Measurements from ENCODE around the gene GNB5. TPM values are rescaled to one million over a fixed set of nuclear protein-coding genes. Genes with fewer than 3 reads are reported as not detected.

GNB5 gene
- total RNA-seq, 1 experiment from 2014 or later: 29.8 TPM

DNA sequence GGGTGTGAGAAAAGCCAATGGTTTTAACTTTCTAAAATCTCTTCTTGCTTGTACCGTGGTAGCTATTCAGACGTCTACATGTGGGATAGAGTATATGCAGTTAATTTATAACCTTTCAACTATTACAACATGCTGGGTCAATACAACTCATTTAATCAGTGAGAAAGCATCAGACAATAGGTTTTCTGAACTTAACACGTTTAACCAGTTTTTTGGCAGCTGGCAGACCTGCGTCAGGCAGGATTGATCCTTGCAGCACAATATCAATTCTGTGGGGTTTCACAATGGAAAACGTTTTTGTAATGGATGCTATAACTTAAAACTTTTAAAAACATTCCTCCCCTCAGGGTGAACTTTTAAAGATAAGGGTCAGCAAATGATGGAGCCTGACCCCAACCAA, 6.5 kb downstream of the GNB5 start:
- H2BK15ac ChIP-seq (ENCODE audit: low read depth, low read length): no peak overlapping the region
- H2AK5ac ChIP-seq (ENCODE audit: insufficient read length, low read length): no peak overlapping the region
- no peaks in the 10 kb centered on the region for H3K9me3 Mint-ChIP-seq
- no peak overlapping the region for H3K23ac ChIP-seq (ENCODE audit: insufficient read length, low read depth, low read length)
- no peak overlapping the region for H3K18ac ChIP-seq (ENCODE audit: insufficient read length, low read depth, low read length)
- no peaks in the 10 kb centered on the region for H4K20me1 ChIP-seq (ENCODE audit: control insufficient read depth, insufficient read depth, insufficient read length)
- H3K4me2 ChIP-seq (ENCODE audit: insufficient read depth, insufficient read length, low read length): no peak overlapping the region
- H2BK5ac ChIP-seq (ENCODE audit: insufficient read length, low read length): no peak overlapping the region
- no peak overlapping the region for H4K8ac ChIP-seq (replicated peaks; ENCODE audit: insufficient read length, low read depth, low read length)
- no peak overlapping the region for H3K27ac Mint-ChIP-seq
- H3K27ac ChIP-seq (ENCODE audit: insufficient read length, low read depth, low read length): no peak overlapping the region
- H3K14ac ChIP-seq (ENCODE audit: insufficient read depth, low read length): no peak overlapping the region
- no peaks in the 10 kb centered on the region for H3K4me1 ChIP-seq (ENCODE audit: insufficient read depth, low read length)
- no peak overlapping the region for H3K9ac ChIP-seq (ENCODE audit: extremely low read depth, insufficient read length, low read length)
- no peak overlapping the region for H3T11ph ChIP-seq (ENCODE audit: low read length)
- H3K79me1 ChIP-seq (ENCODE audit: insufficient read depth, low read depth, low read length, poor library complexity, severe bottlenecking): no peaks in the 10 kb centered on the region
- no CpG with 5 or more reads among the region's 5 CpGs for WGBS (ENCODE audit: extremely low coverage, insufficient read length, low lambda C conversion rate)
- no peak overlapping the region for H4K91ac ChIP-seq (ENCODE audit: insufficient read length, low read depth, low read length)
- no peak overlapping the region for H2BK20ac ChIP-seq (ENCODE audit: low read depth, low read length, poor library complexity, severe bottlenecking)
- no peak overlapping the region for H2BK120ac ChIP-seq (ENCODE audit: low read depth, low read length, poor library complexity, severe bottlenecking)
- H2BK12ac ChIP-seq (ENCODE audit: insufficient read length, low read depth, low read length): no peak overlapping the region
- no peaks in the 10 kb centered on the region; a peak in 1 of 7 replicates for H3K36me3 Mint-ChIP-seq (ENCODE audit: insufficient read depth in 1 of 3, low read depth in 3 of 3)
- no peak overlapping the region for H3K56ac ChIP-seq (ENCODE audit: insufficient read length, low read depth, low read length)
- H3K4me3 Mint-ChIP-seq: no peak overlapping the region
- H3K4ac ChIP-seq (ENCODE audit: low read depth, low read length): no peak overlapping the region
- H3K79me2 ChIP-seq (ENCODE audit: insufficient read depth, low read length): no peaks in the 10 kb centered on the region
- TF ChIP-seq, protein P1, sequence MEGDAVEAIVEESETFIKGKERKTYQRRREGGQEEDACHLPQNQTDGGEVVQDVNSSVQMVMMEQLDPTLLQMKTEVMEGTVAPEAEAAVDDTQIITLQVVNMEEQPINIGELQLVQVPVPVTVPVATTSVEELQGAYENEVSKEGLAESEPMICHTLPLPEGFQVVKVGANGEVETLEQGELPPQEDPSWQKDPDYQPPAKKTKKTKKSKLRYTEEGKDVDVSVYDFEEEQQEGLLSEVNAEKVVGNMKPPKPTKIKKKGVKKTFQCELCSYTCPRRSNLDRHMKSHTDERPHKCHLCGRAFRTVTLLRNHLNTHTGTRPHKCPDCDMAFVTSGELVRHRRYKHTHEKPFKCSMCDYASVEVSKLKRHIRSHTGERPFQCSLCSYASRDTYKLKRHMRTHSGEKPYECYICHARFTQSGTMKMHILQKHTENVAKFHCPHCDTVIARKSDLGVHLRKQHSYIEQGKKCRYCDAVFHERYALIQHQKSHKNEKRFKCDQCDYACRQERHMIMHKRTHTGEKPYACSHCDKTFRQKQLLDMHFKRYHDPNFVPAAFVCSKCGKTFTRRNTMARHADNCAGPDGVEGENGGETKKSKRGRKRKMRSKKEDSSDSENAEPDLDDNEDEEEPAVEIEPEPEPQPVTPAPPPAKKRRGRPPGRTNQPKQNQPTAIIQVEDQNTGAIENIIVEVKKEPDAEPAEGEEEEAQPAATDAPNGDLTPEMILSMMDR (conservative IDR thresholded peaks at IDR 0.05): no peak
- no peaks in the 10 kb centered on the region for H3K9me3 ChIP-seq (ENCODE audit: control insufficient read depth, low read depth, low read length)
- H3K4me1 Mint-ChIP-seq: peaks cover 7 to 8% of the 10 kb centered on the region in 2 experiments
- peaks cover 19% of the 10 kb centered on the region for H3K27me3 Mint-ChIP-seq (ENCODE audit: low read depth)
- peaks cover 7% of the 10 kb centered on the region for H3K23me2 ChIP-seq (ENCODE audit: insufficient read length, low read depth, low read length, poor library complexity, severe bottlenecking)
- no peak overlapping the region for H2AFZ ChIP-seq (ENCODE audit: low read length)
- DNase-seq: no peak
- no peaks in the 10 kb centered on the region; the same call in 1 of the 2 replicates for H3K27me3 ChIP-seq (ENCODE audit: insufficient read depth, low read length)
- no peak overlapping the region for H4K5ac ChIP-seq (ENCODE audit: insufficient read length, low read depth, low read length)

Data from H9 (cell line).